ENCODE measurements around the gene LDLRAD4.

Gene LDLRAD4

GRCh38 chr18:13585379-13586153, 367.0 kb downstream of the LDLRAD4 start:
- DNase-seq, result no peak

GRCh38 chr18:13587001-13587400, 368.4 kb downstream of the LDLRAD4 start:
- DNase-seq, result no peak

DNA sequence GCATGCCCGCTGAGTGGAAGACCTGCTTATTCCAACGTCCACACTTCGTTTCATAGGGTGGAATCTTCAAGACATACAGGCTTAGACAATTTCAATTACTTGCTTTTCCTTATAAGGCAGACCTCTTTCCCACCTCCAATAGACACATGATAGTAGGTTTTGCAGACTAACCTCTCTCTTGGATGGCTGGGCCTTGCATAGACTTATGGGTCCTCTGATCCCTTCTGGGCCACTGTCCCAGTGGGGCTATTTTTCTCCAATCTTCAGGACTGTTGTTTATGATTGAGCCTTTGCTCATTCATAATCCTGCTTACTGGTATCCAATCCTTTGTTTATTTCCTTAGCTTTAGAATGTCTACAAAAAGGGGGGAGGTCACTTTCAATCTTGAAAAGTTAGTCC, 368.9 kb downstream of the LDLRAD4 start:
- DNase-seq, result no peak

GRCh38 chr18:13587937-13588336, 369.4 kb downstream of the LDLRAD4 start:
- no peak for DNase-seq

- DNase-seq, result no peak
Observed at GRCh38 chr18:13589316-13589715, 370.8 kb downstream of the LDLRAD4 start.

GRCh38 chr18:13589943-13590342, 371.4 kb downstream of the LDLRAD4 start:
- no peak for DNase-seq

DNA sequence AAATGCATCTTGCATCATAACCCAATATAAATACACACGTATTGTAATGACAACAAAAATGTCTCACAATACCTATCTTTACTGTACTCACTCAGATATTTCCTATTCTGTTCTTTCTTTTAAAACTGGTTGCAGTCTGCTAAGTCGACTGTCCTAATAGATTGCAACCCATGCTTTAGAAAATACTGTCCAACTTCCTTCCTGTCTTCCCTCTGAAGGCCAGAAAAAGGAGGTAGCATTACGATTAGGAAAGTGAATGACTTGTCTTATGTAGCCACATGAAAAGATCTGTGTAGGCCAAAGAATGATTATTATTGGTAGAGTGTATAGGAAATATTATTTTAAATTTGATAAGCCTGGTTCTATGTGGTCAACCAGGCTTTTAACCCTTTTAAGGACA, 373.7 kb downstream of the LDLRAD4 start:
- DNase-seq, result no peak

DNA sequence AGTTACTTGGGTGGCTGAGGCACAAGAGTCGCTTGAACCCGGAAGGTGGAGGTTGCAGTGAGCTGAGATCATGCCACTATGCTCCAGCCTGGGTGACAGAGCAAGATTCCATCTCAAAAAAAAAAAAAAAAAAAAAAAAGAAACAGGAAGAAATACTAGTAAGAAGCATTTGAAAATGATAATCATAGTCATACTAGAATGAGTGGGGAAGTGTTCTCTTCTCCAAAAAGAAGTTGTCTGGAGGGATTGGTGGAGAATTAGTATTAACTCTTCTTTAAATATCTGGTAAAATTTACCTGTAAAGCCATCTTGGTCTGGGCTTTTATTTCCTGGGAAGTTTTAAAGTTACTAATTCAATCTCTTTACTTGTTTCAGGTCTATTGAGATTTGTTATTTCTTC, 376.0 kb downstream of the LDLRAD4 start:
- DNase-seq, result no peak

- no peak for DNase-seq
Observed at GRCh38 chr18:13597068-13597467, 378.5 kb downstream of the LDLRAD4 start.

- no peak for DNase-seq
Observed at GRCh38 chr18:13598591-13598990, 380.0 kb downstream of the LDLRAD4 start.

DNA sequence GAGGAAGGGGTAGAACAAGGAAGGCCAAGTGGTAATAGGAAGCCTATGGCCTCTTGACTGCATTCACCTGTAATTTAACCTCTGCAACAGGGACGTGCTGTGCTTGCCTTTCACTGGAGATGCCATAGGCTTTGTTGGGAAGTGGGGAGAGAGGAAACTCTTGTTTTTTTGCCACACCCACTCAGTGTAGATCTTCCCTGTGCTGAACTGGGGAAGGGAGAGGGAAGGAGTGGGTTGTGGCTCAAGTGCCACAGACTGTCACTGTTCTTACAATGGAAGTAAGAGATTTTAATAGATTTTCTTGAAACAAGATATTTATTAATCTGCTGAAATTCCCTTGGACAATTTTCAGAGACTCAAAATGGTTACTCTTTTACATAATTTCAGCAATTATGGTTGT, 380.5 kb downstream of the LDLRAD4 start:
- no peak for DNase-seq

- DNase-seq, result no peak
Observed at GRCh38 chr18:13603304-13604019, 384.9 kb downstream of the LDLRAD4 start.

GRCh38 chr18:13604786-13605185, 386.2 kb downstream of the LDLRAD4 start:
- DNase-seq, result no peak

DNA sequence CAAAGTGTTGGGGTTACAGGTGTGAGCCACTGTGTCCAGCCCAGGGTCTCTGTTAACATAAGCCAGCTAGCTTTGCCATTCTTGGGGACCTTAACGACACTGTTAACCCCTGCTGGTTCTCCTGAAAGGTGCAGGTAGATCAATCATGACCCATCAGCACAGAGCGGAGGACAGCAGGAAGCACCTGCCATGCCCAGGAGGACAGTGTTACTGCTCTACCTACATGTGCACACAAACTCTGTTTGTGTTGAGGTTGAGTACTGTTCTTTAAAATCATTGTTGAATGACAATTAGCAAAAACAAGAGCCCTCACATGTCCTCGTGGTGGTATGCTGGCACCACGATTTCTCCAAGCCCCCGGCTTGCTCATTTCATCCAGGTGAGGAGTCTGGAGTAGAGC, 386.9 kb downstream of the LDLRAD4 start:
- DNase-seq, result no peak

DNA sequence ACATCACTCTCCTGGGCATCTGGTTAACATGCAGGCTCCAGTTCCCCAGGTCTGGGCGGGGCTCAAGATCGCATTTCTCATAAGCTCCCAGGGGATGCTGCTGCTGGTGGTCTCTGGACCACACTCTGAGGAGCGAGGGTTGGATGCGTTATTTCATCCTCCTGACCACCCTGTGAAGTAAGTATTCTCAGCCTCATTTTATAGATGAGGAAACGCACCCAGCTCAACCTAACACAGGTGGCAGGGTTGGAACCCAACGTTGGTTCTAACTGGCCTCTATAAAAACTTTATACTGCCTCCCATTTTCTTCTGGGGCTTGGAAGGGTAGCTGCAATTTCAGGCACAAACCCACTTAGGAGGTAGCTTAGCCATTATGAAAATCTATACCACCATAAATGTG, 387.3 kb downstream of the LDLRAD4 start:
- no peak for DNase-seq

DNA sequence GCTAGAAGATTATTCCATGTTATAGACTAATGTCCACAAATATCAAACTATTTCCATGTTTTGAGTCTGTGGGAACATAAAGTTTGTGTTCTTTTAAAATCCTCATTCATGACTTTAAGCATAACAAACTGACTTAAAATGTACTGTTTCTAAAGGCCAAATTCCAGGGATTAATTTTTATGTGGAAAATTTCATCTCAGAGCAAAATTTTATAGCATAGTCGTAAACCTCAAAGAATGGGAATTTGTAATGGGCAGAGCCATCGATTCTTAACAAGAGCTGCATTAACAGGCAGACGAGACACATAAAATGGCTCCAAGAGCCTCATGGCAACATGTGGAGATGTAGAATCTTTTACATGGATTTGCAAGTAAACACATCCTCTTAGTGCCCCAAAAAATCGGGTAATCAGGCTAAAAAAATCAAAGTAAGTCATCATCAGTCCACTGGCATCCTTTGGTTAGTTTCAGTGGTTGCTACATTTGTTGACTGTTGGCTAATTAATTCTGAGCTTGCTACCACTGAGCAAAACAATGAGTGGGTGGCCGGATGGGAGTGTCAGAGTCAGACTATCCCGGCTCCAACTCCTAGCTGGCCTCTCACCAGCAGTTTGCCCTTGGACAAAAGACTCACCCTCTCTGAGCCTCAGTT, 388.2 kb downstream of the LDLRAD4 start:
- DNase-seq, result no peak

- peak; percentile 51 for DNase-seq
Observed at GRCh38 chr18:13608024-13608562, 389.5 kb downstream of the LDLRAD4 start.

DNA sequence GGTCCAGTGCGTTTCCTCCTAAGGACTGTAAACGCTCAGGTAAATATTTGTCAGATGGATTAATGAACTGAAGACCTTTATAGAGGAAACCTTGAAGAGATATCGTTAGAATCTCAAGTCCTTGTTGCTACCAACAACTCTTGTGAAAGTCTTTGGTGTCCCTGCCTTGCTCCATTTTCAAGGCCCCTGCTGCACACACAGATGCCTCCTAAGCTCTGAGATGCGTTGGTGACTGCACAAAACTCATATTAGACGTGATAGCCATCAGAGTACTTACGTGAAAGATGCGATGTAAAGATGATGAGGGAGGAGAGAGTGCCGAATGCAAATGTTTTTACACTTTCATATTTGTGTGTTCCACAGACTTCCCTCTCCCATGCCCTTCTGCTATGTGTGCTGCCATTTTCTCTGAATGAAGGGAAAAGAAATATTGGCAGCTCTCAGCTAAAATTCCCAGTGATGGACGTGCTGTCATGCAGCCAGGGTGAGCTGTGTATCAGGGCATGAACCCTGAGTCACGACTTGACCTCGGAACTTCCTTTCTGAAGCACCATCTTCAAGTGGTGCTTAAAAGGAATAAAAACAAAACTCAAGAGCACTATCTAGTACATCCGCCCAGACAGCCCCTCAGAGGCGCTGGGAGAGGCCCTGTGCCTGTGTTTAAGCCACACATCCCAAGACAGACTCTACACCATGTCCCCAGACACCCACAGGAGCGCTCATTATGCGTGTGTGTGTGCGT, 390.4 kb downstream of the LDLRAD4 start:
- DNase-seq, result no peak

GRCh38 chr18:13610555-13611141, 392.1 kb downstream of the LDLRAD4 start:
- DNase-seq, result no peak

DNA sequence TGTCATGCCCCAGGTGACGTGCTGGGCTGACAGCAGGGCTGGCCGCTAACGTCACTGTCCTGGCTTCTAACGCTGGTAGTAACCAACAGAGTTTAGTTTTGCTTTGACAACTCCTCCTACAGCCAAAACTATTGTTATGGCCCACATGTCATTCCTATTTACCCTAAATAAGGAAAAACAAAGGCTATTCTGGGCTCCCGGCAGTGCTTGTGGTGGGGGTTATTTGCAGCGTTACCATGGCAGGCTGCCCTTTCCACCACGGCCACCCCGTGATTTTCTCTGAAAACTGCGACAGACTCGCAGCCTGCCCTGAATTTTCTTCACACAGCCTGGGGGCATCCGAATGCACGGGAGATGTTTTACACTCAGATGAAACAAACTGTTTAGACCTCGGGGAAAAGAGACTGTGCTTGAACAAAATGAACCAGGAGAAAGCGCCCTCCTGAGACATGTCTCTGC, 392.6 kb downstream of the LDLRAD4 start:
- no peak for DNase-seq

DNA sequence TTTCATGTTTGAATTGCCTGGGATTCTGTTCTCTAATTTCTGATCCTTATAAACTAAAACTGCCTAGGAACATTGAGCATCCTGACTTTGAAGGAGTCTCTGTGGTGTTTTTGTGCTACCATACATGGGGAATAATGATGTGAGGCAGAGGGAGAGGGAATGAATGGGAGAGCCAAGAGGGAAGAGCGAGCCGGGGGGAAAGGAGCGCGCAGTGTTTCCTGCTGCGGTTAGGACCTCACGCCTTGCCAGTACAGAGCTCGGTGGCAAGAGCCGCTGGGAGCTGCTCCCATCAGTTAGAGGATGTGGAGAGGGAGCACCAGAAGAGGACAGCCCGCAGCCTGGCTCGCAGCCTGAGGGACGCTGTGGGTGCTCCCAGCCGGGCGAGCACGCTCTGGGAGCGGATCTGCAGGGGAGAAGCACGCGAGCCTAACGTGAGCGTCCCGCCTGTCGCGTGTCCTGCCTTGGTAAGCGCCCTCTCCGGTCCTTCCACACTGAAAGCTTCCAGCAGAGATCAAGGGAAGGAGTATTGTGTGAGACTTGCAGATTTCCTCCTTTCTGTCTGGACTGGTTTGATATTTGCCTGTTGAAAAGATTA, 393.1 kb downstream of the LDLRAD4 start:
- DNase-seq, result no peak
